Bronchial epithelial cell (primary cell): Measurements from ENCODE around the gene KCNIP1. TPM values are rescaled to one million over a fixed set of nuclear protein-coding genes. Genes with fewer than 3 reads are reported as not detected.

Experiments used
- DNase-seq: peaks from one replicate; pipeline ENCODE4 v3.0.0-alpha.2; 2010; ENCODE audit warnings: low read depth
- FAIRE-seq: peaks from 2 replicates; lab custom pipeline; 2011; peaks lifted over from hg19 to GRCh38; lab: Jason Lieb, UNC
- H3K27me3 ChIP-seq: 2 replicates; pipeline ENCODE4 v1.5.1; 2011; ENCODE audit warnings: low read length; ENCODE audit not compliant: control insufficient read depth, insufficient read depth
- H3K36me3 ChIP-seq: 2 replicates; pipeline ENCODE4 v1.5.1; 2011; ENCODE audit warnings: low read length; ENCODE audit not compliant: control insufficient read depth, insufficient read depth
- H3K4me3 ChIP-seq: 2 replicates; pipeline ENCODE4 v1.5.1; 2011; ENCODE audit warnings: mild to moderate bottlenecking, low read depth, low read length, control low read depth
- total RNA-seq: library from RNA; depleted of rRNA; stranded (reverse); fragments of >200 nt; gene quantifications from 2 replicates; pipeline ENCODE4 v1.2.1, GENCODE V29; 2014
- TF ChIP-seq, protein P1 (sequence below): IDR thresholded peaks from 2 replicates; pipeline ENCODE4 v1.5.1; 2011; ENCODE audit warnings: mild to moderate bottlenecking, moderate library complexity, low read length, control low read depth, inconsistent platforms; ENCODE audit not compliant: insufficient read depth, severe bottlenecking

KCNIP1 gene
- total RNA-seq = under 0.01 TPM in 1 of 2 replicates, not detected in the other

DNA sequence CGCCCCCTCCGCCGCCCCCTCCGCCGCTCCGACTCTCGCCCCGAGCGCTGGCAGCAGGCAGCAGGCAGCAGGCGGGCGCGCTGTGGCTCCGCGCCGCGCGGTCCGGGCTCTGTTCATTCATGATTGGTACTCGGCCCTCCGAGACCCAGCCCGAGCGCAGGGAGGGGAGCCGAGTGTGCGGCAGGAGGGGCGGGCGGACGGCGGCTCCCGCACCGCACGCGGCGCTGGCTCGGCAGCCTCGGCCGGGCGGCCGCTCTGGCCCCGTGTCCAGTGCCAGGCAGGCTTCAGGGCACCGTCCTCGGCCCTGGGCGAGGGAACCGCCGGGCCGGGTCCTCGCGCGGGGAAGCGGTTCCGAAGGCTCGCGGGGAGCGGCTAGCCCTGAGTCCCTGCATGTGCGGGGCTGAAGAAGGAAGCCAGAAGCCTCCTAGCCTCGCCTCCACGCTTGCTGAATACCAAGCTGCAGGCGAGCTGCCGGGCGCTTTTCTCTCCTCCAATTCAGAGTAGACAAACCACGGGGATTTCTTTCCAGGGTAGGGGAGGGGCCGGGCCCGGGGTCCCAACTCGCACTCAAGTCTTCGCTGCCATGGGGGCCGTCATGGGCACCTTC is at the start of gene KCNIP1:
KCNIP1 (plus strand) TSS at position 31 of the 607 bp plus-strand sequence.
- H3K4me3 ChIP-seq = no peak within 1 kb of the TSS
- H3K27me3 ChIP-seq = peaks cover 14% of the 10 kb centered on the region

DNA sequence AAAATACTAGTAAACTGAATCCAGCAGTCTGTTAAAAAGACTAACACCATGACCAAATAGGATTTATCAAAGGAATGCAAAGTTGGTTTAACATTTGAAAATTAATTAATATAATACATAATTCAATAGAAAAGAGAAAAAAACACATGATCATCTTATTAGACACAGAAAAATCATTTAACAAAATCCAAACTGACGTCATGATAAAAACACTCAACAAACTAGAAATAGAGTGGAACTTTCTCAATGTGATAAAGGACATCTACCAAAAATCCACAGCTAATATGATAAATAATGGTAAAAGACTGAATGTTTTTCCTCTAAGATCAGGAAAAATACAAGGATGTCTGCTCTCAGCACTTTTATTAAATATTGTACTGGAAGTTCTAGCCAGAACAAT is 40.4 kb upstream of the KCNIP1 start:
- TF ChIP-seq, protein P1, sequence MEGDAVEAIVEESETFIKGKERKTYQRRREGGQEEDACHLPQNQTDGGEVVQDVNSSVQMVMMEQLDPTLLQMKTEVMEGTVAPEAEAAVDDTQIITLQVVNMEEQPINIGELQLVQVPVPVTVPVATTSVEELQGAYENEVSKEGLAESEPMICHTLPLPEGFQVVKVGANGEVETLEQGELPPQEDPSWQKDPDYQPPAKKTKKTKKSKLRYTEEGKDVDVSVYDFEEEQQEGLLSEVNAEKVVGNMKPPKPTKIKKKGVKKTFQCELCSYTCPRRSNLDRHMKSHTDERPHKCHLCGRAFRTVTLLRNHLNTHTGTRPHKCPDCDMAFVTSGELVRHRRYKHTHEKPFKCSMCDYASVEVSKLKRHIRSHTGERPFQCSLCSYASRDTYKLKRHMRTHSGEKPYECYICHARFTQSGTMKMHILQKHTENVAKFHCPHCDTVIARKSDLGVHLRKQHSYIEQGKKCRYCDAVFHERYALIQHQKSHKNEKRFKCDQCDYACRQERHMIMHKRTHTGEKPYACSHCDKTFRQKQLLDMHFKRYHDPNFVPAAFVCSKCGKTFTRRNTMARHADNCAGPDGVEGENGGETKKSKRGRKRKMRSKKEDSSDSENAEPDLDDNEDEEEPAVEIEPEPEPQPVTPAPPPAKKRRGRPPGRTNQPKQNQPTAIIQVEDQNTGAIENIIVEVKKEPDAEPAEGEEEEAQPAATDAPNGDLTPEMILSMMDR = no peak
- no peaks in the 10 kb centered on the region for H3K36me3 ChIP-seq
- no peaks in the 10 kb centered on the region for H3K27me3 ChIP-seq
- no peak overlapping the region for H3K4me3 ChIP-seq
- no peak for DNase-seq
- FAIRE-seq = no peak

More for the DNA sequence above, at the start of gene KCNIP1:
- H3K36me3 ChIP-seq = no peaks in the 10 kb centered on the region
- TF ChIP-seq, protein P1 = no peak
- FAIRE-seq = no peak
- no peak for DNase-seq

DNA sequence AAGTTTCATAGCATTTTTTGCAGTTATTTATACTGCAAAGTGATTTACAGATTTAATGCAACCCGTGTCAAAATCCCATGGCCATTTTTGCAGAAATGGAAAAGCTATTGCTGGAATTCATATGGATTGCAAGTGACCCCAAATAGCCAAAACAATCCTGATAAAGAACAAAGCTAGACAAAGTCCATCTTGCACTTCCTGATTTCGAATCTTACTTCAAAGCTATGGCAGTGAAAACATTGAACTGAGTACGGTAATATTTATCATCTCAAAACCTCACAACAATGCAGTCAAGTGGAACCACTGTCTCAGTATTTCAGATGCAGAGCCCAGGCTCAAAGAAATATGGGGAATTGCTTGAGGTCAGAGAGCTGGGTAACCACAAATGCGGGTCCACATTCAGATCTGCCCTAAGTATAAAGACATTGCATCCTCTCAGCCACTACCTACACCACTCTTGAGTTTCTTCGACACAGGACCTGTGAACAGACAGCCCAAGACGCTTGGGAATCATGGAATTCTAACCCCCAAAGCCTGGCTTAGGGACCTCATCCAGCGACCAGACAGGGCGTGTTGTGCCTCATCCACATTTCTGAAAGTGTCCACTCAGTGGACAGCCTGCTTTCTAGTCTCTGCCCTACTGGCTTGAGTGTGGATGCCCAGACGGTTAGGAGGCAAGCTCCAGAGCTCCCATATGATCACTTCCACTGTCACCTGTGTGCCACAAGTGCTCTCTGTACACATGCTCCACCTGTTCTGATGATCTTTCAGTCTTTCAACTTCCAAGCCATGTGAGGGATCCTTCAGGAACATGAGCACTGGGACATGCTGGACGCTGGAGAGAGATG is 39.3 kb upstream of the KCNIP1 start:
- Histone ChIP-seq H3K27me3 (no peaks in the 10 kb centered on the region), H3K4me3 (no peak overlapping the region), H3K36me3 (no peaks in the 10 kb centered on the region)
- DNase-seq (no peak), FAIRE-seq (no peak)
- TF ChIP-seq, protein P1 = no peak

DNA sequence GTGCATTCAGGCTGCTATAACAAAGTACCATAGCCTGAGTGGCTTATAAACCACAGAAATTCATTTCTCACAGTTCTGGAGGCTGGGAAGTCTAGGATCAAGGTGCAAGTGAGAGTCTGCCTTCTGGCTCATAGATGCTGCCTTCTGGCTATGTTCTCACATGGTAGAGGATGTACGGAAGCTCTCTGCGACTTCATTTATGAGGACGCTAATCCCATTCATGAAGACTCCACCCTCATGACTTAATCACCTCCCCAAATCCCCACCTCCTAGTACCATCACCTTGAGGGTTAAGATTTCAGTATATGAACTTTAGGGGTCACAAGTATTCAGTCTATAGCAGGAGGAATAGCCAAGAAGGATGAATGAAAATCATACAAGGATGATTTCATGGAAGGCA is 37.3 kb upstream of the KCNIP1 start:
- Histone ChIP-seq H3K27me3 (no peaks in the 10 kb centered on the region), H3K4me3 (no peak overlapping the region), H3K36me3 (no peaks in the 10 kb centered on the region)
- FAIRE-seq (no peak), DNase-seq (no peak)
- TF ChIP-seq, protein P1 = no peak

DNA sequence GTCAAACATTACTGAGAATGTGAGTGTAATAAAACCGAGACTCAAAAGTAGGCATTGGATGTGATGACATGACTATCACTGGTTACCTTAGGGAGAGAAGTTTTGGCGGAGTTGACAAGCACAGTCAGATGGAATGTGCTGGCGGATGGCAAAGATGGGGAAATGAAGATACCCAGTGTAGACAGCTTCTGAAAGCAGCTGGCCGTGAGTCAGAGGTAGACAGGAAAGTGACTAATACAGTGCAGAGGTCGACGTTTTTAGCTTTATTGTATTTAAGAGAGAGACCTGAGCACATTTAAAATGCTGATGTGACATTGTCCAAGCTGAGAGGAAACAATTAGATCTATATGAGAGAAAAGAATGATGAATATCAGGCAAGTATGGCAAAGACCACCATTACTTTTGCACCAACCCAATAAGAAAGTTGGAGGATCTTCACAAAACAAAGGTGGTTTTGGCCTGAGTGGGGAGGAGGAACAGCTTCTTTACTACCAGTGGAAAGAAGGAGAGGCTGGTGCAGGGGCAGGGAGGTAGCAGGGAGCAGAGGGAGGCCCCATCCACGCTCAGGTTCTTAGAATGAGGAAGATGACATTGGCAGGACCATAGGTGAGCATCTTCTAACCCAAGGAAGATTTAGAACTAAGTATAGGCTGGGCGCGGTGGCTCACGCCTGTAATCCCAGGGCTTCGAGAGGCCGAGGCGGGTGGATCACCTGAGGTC is 36.7 kb upstream of the KCNIP1 start:
- no peaks in the 10 kb centered on the region for H3K27me3 ChIP-seq
- H3K4me3 ChIP-seq = no peak overlapping the region
- FAIRE-seq (peak; percentile 40), DNase-seq (peak; percentile 91)
- TF ChIP-seq, protein P1 = no peak
- no peaks in the 10 kb centered on the region for H3K36me3 ChIP-seq
